SK-N-SH treated with all-trans-retinoic acid at 6 μM for 48 hours (cell line): Measurements from ENCODE around the gene WIZ.

Source experiments
- GLIS3 ChIP-seq: fragments of 250-450 bp; sonication (Bioruptor Pico); IDR thresholded peaks from 2 replicates; pipeline ENCODE4 v1.5.0; 2020; ENCODE audit warnings: mild to moderate bottlenecking, moderate library complexity
- POU6F1 ChIP-seq: fragments of 250-450 bp; sonication (Bioruptor Pico); IDR thresholded peaks from 2 replicates; pipeline ENCODE4 v1.8.0; 2021; ENCODE audit warnings: low read depth, mild to moderate bottlenecking, moderate library complexity, borderline replicate concordance
- SNAI2 ChIP-seq: fragments of 250-450 bp; sonication (Bioruptor Pico); IDR thresholded peaks from 2 replicates; pipeline ENCODE4 v1.5.0; 2020; ENCODE audit warnings: mild to moderate bottlenecking, moderate library complexity
- TOX ChIP-seq: fragments of 250-450 bp; sonication (Bioruptor Pico); IDR thresholded peaks from 2 replicates; pipeline ENCODE4 v1.8.0; 2021; ENCODE audit warnings: mild to moderate bottlenecking, moderate library complexity, borderline replicate concordance
- ZFP30 ChIP-seq: fragments of 450-650 bp; formaldehyde crosslinking; IDR thresholded peaks from 2 replicates; pipeline ENCODE4 v1.5.0; 2022; ENCODE audit warnings: mild to moderate bottlenecking, moderate library complexity
- ZNF8 ChIP-seq: fragments of 450-650 bp; formaldehyde crosslinking; IDR thresholded peaks from 2 replicates; pipeline ENCODE4 v1.5.0; 2020; ENCODE audit warnings: mild to moderate bottlenecking, moderate library complexity

GRCh38 chr19:15390814-15391213 lies 58.9 kb downstream of the WIZ start:
- TF ChIP-seq POU6F1 (CRISPR knock-in tag) (no peak), GLIS3 (CRISPR knock-in tag) (no peak), TOX (CRISPR knock-in tag) (no peak), SNAI2 (CRISPR knock-in tag) (no peak), ZNF8 (no peak), ZFP30 (CRISPR knock-in tag) (no peak)
